Right renal pelvis (tissue), 4 donors: Measurements from ENCODE around the gene HIBADH. TPM values are rescaled to one million over a fixed set of nuclear protein-coding genes. Genes with fewer than 3 reads are reported as not detected.
A peak's percentile ranks its signal among the peaks of the same experiment; 100 is the strongest.
"Not testable (repeated sequence)": the region's sequence is repeated elsewhere in the genome, so short reads cannot be mapped to it uniquely, and the experiment has no call there.

Experiments
- DNase-seq, 4 donors: peaks; one replicate each; pipeline ENCODE4 v3.0.0-alpha.2; 2013; ENCODE audit warnings: low read depth in 4 of 4, low spot score in 3 of 4, missing footprints in 1 of 4
- polyA plus RNA-seq, 4 donors: library from polyadenylated mRNA; unstranded; fragments of 120-200 nt; gene quantifications; one replicate each; pipeline ENCODE4 v1.2.1, GENCODE V29; 2013; ENCODE audit not compliant: insufficient read length in 4 of 4

Gene HIBADH
- polyA plus RNA-seq, 4 donors, result 87.1 to 105 (median 98.9) TPM

DNA sequence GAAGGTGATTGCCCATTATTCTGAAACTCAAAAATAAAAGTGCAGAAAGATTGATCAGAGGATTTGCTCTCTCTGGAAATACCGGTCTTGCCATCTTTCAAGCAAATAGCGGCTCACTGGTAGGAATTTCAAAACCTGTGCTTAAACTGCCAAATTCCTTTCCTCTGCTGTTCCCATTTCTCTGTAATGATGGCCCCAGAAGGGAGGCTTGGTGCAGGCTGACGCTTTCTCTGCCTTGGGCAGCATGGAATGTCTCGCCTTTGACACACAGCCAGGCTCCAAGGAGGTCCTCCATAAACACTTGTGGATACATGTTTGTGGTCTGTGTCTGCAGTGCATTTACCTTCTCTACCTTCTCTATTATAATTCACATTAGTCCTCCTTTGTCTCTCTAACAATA, 146.8 kb downstream of the HIBADH start:
- no peak for DNase-seq

DNA sequence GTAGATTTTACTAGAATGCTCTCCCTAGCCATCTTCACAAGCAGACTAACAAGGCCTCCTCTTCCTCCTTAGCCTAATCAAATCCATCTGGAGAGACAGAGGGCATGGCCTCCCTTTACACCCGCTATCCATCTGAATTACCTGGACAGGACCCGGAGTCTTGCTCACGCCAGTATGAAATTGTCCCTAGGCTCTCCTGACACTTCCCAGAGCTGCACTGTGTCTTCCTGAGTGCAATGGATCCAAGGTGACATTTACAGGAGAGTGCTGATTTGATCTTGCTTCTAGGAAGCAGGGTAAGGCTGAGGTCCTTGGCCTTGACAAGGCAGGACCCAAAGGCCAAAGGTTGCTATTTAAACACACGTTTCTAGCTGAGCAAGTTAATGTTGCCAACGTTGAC, 147.8 kb downstream of the HIBADH start:
- DNase-seq, result no peak

DNA sequence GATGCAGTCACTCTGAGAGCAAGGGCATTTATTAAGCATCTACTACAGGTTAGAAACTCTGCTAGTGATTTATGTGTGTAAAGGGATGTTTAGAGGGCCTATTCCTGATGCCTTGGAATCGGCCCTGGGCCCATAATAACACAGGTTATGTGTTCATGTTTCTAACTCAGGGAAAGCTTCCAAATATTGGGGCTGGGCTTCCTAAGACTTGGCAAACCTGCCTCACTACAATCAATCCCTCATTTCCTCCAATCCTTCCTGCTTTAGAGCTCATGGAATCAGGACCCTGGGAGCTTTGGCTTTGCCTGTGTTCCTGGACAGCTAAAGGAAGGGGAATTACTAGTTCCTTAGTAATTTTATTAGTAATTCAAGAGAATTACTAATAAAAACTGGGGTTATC, 148.8 kb downstream of the HIBADH start:
- no peak for DNase-seq

DNA sequence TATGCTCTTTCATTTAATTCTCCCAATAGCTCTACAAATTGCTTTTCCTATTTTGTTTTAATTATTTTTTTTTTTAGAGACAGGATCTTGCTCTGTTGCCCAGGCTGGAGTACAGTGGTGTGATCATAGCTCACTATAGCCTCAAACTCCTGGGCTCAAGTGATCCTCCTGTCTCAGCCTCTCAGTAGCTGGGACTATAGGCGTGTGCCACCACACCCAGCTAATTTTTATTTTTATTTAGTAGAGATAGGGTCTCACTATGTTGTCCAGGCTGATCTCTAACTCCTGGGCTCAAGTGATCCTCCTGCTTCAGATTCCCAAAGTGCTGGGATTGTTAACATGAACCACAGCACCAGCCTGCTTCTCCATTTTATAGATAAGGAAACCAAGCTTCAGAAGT, 151.3 kb downstream of the HIBADH start:
- DNase-seq, result not testable (repeated sequence)

DNA sequence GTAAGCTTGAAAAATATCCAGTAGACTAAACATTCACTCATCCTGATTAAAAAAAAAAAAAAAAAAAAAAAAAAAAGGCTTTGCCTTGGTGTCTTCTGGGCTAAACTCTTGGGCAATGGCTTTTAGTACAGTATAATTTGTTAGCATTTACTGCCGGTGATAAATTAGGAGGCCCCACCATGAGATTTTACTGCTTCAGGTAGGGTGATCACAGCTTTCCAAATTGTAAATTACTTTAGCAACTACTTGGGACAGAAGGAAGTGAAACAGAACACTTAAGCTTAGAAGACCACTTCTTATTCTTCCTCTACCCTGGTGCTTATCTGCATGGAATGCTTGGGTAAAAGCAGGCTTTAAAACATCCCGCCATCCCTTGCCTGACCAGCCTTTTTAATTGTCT, 152.1 kb downstream of the HIBADH start:
- DNase-seq, result peak in 1 of 4 donors; percentile 27

DNA sequence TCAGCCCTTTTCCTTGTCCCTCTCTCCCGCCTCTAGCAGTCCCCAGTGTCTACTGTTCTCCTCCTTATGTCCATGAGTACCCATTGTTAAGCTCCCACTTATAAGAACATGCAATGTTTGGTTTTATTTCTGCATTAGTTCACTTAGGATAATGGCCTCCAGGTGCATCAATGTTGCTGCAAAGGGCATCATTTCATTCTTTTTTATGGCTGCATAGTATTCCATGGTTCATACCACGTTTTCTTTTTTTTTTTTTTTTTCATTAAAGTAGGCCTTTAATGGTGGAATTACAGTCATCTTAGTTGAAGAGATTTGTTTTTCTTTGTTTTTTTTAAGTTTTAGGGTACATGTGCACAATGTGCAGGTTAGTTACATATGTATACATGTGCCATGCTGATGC, 160.8 kb downstream of the HIBADH start:
- not testable (repeated sequence) for DNase-seq

DNA sequence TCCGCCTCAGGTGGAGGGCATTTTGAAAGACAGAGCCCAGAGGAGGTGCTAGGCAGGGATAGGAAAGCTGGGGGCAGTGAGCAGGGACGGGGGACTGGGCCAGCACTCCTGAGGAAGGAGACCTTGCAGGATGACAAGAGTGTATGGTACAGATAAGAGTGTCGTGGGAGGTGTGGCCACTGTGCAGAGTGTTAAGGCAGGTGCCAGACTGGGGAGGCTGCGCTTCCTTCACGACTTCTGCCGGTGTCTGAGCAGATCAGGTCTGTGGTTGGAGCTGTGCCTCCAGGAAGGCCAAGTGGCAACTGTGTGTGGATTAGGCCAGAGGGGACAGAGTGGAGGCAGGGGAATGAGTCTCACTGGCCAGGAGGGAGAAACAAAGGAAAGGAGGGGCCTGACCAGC, 161.7 kb downstream of the HIBADH start:
- DNase-seq, result no peak

DNA sequence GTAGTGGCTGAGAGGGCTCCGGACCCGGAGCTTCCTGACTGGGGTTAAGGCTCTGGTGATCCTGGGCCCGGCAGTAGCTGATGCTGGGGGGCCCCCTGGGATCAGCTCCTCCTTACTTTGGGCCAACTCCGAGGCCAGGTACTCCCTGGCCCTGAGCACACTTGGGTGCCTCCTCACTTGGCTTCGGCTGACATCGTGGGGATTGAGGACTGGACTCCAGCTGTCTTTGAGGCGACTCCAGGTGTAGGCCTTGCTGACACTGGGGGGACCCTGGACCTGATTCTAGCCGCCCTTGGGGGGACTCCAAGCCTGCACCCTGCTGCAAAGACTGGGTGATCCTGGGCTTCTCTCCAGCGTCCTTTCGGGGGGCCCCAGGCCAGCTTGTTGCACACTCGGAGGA, 170.5 kb downstream of the HIBADH start:
- no peak for DNase-seq

DNA sequence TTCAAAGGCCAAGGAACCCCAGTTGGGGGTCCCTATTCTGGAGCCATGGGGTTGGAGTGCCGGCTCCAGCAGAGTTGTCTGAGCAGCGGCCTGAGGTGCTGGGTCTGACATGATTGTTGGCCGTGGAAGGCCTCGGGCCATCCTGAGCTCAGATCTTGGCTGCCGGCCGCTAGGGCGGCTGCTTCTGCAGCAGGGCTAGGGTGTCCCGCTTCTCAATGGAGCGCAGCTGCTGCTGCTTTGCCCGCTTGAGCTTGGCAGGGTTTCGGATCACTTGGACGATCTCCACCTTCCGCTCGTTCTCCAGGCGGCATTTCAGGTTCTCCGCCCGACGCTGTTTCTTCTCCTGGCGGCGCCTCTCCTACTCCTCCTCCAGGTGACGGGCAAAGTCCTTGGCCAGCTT, 171.1 kb downstream of the HIBADH start:
- no peak for DNase-seq

DNA sequence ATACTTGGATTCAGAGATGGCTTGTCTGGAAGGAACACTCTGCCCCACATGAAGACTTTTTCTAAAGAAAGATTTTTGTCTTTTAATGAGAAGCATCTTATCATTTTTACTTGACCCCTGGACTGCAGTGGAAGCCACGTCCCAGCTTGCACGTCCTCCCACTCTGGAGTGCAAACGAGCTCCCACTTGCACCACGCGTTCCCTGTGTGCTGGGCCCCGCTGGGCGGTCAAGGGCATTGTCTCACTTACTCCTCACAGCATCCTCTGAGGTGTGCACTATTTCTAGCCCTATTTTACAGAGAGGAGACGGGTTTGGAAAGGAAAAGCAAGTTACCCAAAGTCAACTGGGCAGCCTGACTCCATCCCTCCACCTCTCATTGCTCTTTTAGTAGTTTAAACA, 175.2 kb downstream of the HIBADH start:
- DNase-seq, result no peak

DNA sequence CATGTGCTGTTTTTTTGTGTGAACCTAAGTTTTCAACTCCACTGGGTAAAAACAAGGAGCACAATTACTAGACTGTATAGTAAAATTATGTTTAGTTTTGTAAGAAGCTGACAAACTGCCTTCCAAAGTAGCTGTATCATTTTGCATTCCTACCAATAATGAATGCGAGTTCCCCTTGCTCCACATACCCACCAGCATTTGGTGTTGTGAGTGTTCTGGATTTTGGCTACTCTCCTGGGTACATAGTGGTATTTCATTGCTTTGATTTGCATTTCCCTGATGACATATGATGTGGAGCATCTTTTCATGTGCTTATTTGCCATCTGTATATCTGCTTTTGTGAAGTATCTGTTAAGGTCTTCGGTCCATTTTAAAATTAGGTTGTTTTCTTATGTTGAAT, 178.2 kb downstream of the HIBADH start:
- DNase-seq, result no peak

DNA sequence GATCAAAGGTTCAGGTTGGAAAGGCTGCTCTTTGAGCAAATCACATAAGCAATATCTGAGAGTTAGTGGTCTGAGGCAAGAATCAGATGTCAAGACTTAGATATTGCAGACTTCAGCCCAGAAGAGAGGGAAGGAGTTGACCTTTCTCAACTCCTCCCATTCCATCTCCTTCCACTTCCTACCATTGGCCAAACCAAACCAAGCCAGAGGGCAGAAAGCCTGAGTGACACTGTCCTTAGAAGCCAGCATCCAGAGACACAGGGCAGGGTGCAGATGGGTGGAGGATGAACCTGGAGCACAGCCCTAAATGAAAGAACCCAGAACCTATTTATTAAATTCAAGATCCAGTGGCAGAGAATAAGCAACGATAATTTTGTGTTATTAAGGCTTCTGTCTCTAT, 180.5 kb downstream of the HIBADH start:
- DNase-seq, result no peak

DNA sequence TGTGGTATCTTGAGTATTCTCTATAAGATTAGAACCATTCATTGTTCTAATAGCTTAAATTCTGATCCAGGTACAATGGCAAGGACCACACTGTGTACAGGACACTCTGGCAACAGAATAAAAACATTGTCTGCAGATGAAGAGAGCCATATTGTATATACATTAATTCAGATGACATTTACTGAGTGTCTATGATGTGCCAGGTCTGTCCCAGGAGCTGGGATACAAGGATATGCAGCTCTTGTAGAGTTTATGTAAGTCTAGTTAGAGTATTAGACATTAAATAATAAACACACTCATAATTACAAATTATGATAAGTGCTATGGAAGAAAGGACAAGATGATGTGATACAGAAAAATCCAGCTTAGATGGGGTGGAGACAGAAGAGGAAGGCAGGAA, 184.1 kb downstream of the HIBADH start:
- DNase-seq, result no peak

DNA sequence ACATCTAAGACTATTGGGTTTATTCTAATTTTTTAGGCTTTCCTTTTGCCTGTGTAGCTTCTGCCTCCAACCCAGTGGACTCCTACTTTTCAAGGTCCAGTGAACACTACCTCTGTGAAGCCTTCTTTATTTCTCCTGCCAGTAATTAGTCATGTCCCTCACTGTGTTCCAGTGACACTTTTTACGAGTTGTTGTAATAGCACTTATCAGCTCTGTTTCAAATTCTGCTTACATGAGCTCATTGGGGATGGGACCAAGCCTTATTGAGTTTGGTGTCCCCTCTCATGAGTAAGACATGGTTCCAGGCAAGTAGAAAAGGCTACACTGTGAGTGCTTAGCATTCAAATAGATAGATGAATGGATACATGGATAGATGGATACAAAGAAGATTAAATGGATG, 184.6 kb downstream of the HIBADH start:
- DNase-seq, result peak in 2 of 4 donors; percentile 27 to 29

DNA sequence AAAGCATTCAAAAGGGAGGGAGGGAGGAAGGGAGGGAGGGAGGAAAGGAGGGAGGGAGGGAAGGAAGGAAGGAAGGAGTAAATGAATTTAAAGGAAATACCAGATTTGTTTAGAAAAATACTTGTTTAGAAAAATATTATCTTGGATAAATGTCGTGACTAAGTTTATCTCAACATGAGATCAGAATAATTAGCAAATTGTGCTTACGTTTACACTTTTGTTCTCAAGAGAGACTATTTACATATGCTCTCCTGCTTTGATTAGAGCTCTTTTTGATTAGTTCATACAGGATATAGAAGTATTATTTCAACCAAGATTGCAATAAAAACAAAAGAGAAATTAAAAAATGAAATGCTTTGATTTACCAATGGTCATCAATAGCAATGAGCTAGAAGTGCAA, 186.2 kb downstream of the HIBADH start:
- no peak for DNase-seq

Other genes with a start within 250 kb of the HIBADH start
- 100 to 1,000 TPM; 111 to 130 (median 127) TPM for gene TAX1BP1, start 77.3 kb upstream of the HIBADH start, polyA plus RNA-seq